SKM-1 treated with dmso at 0.1 percent for 144 hours (cell line): ENCODE data around the gene PCDHGA7.
"Not testable (repeated sequence)": the region's sequence is repeated elsewhere in the genome, so short reads cannot be mapped to it uniquely, and the experiment has no call there.

Source experiments
- DNase-seq: peaks from one replicate; lab custom pipeline; 2025; ENCODE audit not compliant: unreplicated experiment; lab: John Stamatoyannopoulos, UW

PCDHGA7 gene

DNA sequence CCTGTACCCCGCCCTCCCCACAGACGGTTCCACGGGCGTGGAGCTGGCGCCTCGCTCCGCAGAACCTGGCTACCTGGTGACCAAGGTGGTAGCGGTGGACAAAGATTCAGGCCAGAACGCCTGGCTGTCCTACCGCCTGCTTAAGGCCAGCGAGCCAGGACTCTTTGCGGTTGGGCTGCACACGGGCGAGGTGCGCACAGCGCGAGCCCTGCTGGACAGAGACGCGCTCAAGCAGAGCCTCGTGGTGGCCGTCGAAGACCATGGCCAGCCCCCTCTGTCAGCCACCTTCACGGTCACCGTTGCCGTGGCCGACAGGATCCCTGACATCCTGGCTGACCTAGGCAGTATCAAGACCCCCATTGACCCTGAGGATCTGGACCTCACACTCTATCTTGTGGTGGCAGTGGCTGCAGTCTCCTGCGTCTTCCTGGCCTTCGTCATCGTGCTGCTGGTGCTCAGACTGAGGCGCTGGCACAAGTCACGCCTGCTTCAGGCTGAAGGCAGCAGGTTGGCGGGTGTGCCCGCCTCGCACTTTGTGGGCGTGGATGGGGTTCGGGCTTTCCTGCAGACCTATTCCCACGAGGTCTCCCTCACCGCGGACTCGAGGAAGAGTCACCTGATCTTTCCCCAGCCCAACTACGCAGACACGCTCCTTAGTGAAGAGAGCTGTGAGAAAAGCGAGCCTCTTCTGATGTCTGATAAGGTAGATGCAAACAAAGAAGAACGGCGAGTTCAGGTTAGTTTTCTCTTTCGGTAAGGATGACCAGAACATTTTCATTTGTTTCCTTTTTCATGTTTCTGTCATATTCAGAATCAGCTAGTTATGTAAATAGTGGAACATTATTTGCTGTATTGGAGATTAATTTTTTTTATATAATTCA, 16.3 kb upstream of the PCDHGA7 start:
- DNase-seq = no peak

DNA sequence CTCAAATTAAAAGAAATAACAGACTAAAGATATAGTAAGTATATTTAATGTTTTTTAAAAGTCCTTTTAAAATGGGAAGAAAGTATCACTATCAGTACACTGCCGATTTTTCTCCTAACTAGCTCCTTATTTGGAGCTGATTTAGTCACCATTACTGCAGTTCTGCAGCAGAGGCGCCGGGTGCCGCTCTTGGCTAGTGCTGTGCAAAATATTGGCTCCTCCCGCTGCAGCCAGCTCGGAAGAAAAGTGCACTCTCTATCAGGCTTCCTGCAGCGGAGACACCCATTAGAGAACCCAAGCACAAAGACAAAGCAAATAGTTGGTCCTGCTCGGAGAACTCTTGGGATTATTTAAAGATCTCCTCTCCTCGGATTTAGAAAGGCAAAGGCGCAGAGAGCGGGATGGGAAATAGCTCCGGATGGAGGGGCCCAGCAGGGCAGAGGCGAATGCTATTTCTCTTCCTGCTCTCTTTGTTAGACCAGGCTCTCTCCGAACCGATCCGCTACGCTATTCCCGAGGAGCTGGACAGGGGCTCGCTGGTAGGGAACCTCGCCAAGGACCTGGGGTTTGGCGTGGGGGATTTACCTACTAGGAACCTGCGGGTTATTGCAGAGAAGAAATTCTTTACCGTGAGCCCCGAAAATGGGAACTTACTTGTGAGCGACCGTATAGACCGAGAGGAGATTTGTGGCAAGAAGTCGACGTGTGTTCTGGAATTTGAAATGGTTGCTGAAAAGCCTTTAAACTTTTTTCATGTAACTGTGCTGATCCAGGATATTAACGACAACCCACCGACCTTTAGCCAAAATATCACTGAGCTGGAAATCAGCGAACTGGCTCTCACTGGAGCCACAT, 12.3 kb upstream of the PCDHGA7 start, which contains the start of gene PCDHGB3:
TSS of gene PCDHGB3 (plus strand) at position 249 of the 855 bp plus-strand sequence. CDS start at position 402, 153 bp downstream.
- DNase-seq = no peak

DNA sequence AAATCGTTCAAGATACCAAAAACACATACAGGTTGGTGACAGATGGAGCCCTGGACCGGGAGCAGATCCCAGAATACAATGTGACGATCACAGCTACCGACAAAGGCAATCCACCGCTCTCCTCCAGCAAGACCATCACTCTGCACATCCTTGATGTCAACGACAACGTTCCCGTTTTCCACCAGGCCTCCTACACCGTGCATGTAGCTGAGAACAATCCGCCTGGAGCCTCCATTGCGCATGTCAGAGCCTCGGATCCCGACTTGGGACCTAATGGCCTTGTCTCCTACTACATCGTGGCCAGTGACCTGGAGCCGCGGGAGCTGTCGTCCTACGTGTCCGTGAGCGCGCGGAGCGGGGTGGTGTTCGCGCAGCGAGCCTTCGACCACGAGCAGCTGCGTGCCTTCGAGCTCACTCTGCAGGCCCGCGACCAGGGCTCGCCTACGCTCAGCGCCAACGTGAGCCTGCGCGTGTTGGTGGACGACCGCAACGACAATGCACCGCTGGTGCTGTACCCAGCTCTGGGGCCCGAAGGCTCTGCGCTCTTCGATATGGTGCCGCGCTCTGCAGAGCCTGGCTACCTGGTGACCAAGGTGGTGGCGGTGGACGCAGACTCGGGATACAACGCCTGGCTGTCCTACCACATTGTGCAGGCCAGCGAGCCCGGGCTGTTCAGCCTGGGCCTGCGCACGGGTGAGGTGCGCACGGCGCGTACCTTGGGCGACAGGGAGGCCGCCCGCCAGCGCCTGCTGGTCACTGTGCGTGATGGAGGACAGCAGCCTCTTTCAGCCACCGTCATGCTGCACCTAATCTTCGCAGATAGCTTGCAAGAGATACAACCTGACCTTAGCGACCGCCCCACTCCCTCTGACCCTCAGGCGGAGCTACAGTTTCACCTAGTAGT, 10.7 kb upstream of the PCDHGA7 start:
- DNase-seq = no peak

DNA sequence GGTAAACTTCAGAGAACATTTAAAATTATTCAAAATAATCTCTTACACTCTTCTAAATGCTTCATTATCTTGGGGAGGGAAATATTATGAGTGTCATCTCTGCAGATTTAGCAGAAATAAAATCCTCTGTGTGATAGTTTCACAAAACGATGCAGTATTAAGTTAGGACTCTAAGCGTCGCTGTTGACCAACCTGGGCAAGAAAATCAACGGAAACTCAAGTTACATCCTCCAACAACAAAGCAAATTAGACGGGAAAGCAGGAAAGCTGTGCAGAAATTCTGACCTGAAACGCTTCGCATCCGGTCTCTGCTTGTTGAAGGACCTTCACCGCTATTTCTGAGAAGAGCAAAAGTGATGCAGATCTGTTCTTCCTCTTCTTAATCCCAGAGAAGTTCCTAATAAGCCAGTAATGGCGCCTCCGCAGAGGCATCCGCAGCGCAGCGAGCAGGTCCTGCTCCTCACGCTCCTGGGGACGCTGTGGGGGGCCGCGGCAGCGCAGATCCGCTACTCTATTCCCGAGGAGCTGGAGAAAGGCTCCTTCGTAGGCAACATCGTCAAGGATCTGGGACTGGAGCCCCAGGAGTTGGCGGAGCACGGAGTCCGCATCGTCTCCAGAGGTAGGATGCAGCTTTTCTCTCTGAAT, 8.7 kb upstream of the PCDHGA7 start, which contains the start of gene PCDHGA6:
TSS of gene PCDHGA6 (plus strand) at position 219 of the 645 bp plus-strand sequence. CDS start at position 412, 193 bp downstream.
- DNase-seq = no peak

DNA sequence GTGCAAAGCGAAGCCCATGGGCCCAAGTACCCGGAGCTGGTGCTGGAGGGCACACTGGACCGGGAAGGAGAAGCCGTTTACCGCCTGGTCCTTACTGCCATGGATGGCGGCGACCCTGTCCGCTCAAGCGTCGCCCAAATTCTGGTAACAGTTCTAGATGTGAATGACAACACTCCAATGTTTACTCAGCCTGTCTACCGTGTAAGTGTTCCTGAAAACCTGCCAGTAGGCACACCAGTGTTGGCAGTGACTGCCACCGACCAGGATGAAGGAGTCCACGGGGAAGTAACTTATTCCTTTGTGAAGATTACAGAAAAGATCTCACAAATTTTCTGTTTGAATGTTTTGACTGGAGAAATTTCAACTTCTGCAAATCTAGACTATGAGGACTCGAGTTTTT, 7.9 kb upstream of the PCDHGA7 start:
- no peak for DNase-seq

DNA sequence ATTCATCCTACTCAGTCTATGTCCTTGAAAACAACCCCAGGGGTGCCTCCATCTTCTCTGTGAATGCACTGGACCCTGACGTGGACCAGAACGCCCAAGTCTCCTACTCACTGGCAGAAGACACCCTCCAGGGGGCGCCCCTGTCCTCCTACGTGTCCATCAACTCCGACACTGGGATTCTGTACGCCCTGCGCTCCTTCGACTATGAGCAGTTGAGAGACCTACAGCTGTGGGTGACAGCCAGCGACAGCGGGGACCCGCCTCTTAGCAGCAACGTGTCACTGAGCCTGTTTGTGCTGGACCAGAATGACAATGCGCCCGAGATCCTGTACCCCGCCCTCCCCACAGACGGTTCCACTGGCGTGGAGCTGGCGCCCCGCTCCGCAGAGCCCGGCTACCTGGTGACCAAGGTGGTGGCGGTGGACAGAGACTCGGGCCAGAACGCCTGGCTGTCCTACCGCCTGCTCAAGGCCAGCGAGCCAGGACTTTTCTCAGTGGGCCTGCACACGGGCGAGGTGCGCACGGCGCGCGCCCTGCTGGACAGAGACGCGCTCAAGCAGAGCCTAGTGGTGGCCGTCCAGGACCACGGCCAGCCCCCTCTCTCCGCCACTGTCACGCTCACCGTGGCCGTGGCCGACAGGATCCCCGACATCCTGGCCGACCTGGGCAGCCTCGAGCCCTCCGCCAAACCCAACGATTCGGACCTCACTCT, 6.9 kb upstream of the PCDHGA7 start:
- not testable (repeated sequence) for DNase-seq

DNA sequence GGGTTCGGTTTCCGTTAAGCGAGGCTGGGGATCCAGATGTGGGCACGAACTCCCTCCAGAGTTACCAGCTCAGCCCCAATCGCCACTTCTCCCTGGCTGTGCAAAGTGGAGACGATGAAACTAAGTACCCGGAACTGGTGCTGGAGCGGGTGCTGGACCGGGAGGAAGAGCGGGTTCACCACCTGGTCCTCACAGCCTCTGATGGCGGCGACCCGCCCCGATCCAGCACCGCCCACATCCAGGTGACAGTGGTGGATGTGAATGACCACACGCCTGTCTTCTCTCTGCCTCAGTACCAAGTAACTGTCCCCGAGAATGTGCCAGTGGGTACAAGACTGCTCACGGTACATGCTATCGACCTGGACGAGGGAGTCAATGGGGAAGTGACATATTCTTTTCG, 803 bp downstream of the PCDHGA7 start:
- no peak for DNase-seq

DNA sequence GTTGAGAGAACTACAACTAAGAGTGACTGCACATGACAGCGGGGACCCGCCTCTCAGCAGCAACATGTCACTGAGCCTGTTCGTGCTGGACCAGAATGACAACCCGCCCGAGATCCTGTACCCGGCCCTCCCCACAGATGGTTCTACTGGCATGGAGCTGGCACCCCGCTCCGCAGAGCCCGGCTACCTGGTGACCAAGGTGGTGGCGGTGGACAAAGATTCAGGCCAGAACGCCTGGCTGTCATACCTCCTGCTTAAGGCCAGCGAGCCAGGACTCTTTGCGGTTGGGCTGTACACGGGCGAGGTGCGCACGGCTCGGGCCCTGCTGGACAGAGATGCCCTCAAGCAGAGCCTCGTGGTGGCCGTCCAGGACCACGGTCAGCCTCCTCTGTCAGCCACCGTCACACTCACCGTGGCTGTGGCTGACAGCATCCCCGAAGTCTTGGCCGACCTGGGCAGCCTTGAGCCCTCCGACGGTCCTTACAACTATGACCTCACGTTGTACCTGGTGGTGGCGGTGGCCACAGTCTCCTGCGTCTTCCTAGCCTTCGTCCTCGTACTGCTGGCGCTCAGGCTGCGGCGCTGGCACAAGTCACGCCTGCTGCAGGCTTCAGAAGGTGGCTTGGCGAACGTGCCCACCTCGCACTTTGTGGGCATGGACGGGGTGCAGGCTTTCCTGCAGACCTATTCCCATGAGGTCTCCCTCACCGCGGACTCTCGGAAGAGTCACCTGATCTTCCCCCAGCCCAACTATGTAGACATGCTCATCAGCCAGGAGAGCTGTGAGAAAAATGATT, 2.1 kb downstream of the PCDHGA7 start:
- DNase-seq = no peak

DNA sequence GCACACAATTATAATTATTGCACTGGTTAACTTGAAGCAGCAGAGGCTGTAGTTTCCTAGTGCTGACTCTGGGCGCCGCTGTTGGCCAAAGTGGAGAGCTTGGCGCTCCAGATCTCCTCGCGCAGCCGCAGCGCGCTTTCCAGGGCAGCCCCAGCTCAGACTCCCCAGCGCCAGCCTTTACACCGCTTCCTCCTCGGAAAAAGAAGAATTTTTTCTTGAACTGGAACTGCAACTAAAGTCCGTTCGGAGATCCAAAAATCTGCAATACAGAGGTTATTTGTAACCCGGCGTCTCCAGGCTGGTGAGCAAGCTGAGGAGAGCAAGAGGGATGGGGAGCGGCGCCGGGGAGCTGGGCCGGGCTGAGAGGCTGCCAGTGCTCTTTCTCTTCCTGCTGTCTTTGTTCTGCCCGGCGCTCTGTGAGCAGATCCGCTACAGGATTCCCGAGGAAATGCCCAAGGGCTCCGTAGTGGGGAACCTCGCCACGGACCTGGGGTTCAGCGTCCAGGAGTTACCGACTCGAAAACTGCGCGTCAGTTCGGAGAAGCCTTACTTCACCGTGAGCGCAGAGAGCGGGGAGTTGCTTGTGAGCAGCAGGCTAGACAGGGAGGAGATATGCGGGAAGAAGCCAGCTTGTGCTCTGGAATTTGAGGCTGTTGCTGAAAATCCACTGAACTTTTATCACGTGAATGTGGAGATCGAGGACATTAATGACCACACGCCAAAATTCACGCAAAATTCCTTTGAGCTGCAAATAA, 5.2 kb downstream of the PCDHGA7 start, which contains the start of gene PCDHGB4:
TSS of gene PCDHGB4 (plus strand) at position 142 of the 755 bp plus-strand sequence. CDS start at position 329, 187 bp downstream.
- DNase-seq = not testable (repeated sequence)

DNA sequence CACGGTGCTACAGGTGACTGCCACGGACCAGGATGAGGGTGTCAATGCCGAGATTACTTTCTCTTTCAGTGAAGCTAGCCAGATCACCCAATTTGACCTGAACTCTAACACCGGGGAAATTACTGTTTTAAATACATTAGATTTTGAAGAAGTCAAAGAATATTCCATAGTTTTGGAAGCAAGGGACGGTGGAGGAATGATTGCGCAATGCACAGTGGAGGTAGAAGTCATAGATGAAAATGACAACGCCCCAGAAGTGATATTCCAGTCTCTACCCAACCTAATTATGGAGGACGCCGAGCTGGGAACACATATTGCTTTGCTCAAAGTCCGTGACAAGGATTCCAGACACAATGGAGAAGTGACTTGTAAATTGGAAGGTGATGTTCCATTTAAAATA, 6.1 kb downstream of the PCDHGA7 start:
- no peak for DNase-seq

DNA sequence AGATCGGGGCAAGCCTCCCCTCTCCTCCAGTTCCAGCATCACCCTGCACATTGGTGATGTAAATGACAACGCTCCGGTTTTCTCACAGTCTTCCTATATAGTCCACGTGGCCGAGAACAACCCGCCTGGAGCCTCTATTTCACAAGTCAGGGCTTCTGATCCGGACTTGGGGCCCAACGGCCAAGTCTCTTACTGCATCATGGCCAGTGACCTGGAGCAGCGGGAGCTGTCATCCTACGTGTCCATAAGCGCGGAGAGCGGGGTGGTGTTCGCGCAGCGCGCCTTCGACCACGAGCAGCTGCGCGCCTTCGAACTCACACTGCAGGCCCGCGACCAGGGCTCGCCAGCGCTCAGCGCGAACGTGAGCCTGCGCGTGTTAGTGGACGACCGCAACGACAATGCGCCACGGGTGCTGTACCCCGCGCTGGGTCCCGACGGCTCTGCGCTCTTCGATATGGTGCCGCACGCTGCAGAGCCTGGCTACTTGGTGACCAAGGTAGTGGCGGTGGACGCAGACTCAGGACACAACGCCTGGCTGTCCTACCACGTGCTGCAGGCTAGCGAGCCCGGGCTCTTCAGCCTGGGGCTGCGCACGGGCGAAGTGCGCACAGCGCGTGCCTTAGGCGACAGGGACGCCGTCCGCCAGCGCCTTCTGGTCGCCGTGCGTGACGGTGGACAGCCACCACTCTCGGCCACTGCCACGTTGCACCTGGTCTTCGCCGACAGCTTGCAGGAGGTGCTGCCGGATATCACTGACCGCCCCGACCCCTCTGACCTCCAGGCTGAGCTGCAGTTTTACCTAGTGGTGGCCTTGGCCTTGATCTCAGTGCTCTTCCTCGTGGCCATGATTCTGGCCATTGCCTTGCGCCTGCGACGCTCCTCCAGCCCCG, 6.9 kb downstream of the PCDHGA7 start:
- no peak for DNase-seq

DNA sequence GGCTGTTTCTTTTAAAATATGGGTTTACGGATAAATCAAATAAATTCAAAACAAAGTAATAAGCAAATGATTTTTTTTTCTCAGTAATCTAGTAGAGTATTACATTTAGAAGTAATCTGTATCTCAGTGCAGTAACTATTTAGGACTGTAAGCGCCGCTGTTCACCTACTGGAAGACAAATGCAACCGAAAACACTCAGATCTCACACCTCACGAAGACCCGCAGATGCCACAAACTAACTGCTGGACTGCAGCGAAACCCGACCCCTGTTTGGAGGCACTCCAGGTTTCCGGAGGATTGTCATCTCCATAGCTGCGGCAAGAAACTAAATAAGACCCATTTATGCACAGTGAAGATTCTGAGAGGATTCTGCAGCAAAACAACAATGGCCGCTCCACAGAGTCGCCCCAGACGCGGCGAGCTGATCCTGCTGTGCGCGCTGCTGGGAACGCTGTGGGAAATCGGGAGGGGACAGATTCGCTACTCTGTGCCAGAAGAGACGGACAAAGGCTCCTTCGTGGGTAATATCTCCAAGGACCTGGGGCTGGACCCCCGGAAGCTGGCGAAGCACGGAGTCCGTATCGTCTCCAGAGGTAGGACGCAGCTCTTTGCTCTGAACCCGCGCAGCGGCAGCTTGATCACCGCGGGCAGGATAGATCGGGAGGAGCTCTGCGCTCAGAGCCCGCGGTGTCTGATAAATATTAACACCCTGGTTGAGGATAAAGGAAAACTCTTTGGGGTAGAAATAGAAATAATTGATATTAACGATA, 10.1 kb downstream of the PCDHGA7 start, which contains the start of gene PCDHGA8:
TSS of gene PCDHGA8 (plus strand) at position 205 of the 770 bp plus-strand sequence. CDS start at position 386, 181 bp downstream.
- DNase-seq = no peak

DNA sequence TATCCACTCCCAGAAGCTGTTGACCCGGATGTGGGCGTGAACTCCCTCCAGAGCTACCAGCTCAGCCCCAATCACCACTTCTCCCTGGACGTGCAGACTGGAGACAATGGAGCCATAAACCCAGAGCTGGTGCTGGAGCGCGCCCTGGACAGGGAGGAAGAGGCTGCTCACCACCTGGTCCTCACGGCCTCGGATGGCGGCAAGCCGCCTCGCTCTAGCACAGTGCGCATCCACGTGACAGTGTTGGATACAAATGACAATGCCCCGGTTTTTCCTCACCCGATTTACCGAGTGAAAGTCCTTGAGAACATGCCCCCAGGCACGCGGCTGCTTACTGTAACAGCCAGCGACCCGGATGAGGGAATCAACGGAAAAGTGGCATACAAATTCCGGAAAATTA, 10.7 kb downstream of the PCDHGA7 start:
- no peak for DNase-seq

DNA sequence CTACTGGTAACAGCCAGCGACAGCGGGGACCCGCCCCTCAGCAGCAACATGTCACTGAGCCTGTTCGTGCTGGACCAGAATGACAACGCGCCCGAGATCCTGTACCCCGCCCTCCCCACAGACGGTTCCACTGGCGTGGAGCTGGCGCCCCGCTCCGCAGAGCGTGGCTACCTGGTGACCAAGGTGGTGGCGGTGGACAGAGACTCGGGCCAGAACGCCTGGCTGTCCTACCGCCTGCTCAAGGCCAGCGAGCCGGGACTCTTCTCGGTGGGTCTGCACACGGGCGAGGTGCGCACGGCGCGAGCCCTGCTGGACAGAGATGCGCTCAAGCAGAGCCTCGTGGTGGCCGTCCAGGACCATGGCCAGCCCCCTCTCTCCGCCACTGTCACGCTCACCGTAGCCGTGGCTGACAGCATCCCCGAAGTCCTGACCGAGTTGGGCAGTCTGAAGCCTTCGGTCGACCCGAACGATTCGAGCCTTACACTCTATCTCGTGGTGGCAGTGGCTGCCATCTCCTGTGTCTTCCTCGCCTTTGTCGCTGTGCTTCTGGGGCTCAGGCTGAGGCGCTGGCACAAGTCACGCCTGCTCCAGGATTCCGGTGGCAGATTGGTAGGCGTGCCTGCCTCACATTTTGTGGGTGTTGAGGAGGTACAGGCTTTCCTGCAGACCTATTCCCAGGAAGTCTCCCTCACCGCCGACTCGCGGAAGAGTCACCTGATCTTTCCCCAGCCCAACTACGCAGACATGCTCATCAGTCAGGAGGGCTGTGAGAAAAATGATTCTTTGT, 12.1 kb downstream of the PCDHGA7 start:
- DNase-seq = not testable (repeated sequence)
